Measurements from ENCODE around the gene PSEN1.

PSEN1 gene

DNA sequence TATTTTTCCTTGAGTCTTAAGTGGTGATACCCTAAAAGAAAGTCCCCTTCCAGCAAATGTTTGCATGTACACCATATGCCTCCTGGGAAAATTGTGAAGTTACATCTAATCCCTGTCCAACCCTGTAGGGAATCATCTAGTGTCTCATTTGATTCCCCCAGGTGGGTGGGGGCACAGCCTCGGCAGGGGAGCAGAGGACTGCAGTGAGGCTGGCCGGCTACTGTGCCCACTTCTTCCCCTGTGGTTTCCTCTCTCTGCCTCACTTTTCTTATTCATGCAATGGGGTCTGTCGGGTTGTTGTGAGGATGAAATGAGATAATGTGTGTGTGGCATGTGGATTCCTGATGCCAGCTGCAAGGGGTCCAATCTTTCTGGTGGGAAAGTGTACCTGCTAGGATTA, 107.0 kb downstream of the PSEN1 start:
- TF ChIP-seq, protein P1, sequence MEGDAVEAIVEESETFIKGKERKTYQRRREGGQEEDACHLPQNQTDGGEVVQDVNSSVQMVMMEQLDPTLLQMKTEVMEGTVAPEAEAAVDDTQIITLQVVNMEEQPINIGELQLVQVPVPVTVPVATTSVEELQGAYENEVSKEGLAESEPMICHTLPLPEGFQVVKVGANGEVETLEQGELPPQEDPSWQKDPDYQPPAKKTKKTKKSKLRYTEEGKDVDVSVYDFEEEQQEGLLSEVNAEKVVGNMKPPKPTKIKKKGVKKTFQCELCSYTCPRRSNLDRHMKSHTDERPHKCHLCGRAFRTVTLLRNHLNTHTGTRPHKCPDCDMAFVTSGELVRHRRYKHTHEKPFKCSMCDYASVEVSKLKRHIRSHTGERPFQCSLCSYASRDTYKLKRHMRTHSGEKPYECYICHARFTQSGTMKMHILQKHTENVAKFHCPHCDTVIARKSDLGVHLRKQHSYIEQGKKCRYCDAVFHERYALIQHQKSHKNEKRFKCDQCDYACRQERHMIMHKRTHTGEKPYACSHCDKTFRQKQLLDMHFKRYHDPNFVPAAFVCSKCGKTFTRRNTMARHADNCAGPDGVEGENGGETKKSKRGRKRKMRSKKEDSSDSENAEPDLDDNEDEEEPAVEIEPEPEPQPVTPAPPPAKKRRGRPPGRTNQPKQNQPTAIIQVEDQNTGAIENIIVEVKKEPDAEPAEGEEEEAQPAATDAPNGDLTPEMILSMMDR (conservative IDR thresholded peaks at IDR 0.05; ENCODE audit: low read depth), result no peak
- CTCF ChIA-PET, result no interaction called here

DNA sequence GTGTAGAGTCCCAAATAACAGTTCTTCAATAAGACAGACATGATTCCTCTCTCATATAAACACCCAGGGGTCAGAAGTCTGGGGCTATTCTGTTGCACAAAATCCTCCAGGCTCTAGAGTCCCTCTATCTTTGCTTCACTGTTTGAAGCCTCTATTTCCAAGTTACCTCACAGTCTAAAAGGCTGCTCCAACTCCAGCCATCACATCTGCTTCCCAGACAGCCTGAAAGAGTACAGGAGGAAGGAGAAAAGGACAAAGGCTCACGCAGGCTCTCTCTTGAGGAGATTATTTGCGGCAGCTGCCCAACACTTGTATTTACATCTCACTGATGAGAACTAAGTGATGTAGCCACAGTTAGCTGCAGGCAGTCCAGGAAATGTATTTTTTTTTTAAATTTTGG, 107.4 kb downstream of the PSEN1 start:
- ChIA-PET CTCF (no interaction called here), POLR2A (ENCODE audit: low non-redundant PET) (no interaction called here)
- TF ChIP-seq, protein P1 (conservative IDR thresholded peaks at IDR 0.05; ENCODE audit: low read depth), result no peak
- H3K27ac ChIP-seq, result no peak overlapping the region
- DNase-seq (ENCODE audit: low spot score), result no peak

More for the DNA sequence above, 107.0 kb downstream of the PSEN1 start:
- POLR2A ChIA-PET (ENCODE audit: low non-redundant PET), result no interaction called here
- no peak overlapping the region for H3K27ac ChIP-seq
- no peak for DNase-seq (ENCODE audit: low spot score)

DNA sequence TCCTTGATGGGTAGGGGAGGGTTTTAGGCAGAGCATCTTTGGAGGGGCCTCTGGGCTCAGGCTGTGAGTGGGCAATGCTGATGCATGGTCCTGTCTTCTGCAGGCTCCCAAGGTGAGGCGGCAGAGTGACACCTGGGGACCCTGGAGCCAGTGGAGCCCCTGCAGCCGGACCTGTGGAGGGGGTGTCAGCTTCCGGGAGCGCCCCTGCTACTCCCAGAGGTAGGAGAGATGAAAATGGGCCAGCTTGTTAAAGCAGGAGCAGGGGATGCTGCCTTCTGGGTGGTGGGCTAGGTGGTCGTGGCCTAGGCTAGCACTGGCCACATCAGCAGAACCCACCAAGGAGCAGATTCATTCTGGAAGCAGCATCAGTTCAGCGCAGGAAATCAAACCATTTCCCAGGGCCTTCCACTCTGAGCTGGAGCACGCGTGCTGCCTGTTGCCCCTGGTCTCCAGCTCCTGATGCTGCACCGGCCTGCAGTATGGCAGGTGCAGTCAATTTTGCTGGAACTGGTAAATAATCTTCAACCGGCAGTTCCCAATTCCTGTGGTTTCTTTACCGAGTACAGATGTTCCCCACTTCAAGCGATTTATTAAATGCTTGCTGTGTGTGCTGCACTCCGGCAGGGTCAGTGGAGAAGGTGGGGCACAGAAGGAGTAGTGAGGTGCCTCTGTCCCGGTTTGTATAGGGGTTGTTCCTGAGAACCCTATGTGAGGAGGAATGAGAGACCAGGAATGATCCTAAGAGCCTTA, 108.4 kb downstream of the PSEN1 start:
- no peak for DNase-seq (ENCODE audit: low spot score)
- CTCF ChIA-PET, result no interaction called here
- POLR2A ChIA-PET (ENCODE audit: low non-redundant PET), result no interaction called here
- H3K27ac ChIP-seq, result no peak overlapping the region
- TF ChIP-seq, protein P1 (conservative IDR thresholded peaks at IDR 0.05; ENCODE audit: low read depth), result no peak

DNA sequence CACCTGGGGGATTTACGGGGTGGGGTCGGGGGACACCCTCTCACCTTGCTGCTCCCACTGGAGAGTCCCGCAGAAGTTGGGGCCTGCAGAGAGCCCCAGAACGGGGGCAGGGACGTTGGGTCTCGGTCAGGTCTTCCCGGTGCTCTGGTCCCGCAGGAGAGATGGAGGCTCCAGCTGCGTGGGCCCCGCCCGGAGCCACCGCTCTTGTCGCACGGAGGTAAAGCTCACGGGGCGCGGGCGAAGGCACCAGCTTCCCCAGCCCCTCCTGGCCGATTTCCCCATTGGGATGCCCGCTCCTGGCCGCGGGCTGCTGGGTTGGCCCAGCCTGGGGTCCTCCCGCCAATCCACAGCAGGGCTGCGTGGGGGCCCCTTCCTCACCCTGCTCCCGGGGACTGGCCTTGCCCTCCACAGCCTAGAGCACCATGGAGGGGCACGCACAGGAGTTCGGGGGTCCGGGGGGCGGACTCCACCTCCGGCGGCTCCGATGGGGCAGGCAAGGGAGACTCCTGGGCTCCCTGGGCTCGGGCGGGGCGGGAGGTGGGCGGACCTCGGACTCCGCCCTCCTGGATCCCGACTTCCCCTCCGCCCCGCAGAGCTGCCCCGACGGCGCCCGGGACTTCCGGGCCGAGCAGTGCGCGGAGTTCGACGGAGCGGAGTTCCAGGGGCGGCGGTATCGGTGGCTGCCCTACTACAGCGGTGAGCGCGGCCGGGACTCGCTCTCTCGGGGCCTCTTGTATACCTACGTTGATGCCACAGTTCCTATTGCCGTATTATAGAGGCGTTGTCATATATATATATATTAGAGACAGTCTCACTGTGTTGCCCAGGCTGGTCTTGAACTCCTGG, 109.4 kb downstream of the PSEN1 start:
- H3K27ac ChIP-seq, result no peak overlapping the region
- TF ChIP-seq, protein P1 (conservative IDR thresholded peaks at IDR 0.05; ENCODE audit: low read depth), result no peak
- peak; percentile 51 for DNase-seq (ENCODE audit: low spot score)
- POLR2A ChIA-PET (ENCODE audit: low non-redundant PET), result no interaction called here
- CTCF ChIA-PET, result interaction anchor here (0.5 kb wide), 1 partner anchor 265 kb away, joined by 3 read pairs; no protein-coding TSS in a partner anchor

DNA sequence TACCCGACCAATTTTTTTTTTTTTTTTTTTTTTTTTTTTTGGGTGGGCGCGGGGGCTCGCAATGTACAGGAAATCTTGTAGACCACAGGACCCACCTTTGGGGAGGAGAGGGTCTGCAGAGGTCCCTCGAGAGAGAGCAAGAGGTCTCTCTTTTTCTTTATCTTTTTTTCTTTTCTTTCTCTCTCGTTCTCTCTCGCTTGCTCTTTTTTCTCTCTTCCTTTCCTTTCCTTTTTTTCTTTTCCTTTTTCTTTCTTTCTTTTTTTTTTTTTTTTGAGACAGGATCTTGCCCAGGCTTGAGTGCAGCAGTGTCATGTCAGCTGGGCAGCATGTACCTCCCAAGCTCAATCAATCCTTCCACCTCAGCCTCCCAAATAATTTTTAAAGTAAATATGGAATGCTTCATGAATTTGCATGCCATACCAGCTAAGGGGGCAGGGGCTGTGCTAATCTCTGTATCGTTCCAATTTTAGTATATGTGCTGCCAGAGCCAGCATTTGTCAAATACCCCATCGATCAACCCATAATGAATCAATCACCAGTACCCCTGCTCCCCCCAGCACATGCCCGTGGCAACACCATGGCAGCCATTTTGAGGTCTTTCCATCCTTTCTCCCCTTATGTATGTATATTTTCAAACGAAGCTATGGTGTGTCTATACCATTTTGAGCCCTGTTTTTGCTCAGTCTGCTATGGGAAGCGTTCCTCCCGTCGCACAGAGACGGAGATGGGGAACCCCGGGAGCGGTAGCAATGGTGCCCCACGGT, 110.3 kb downstream of the PSEN1 start:
- DNase-seq (ENCODE audit: low spot score), result no peak
- H3K27ac ChIP-seq, result no peak overlapping the region
- TF ChIP-seq, protein P1 (conservative IDR thresholded peaks at IDR 0.05; ENCODE audit: low read depth), result no peak
- ChIA-PET CTCF (interaction anchor here (0.6 kb wide), 1 partner anchor 196 kb away, joined by 3 read pairs; no protein-coding TSS in a partner anchor), POLR2A (ENCODE audit: low non-redundant PET) (interaction anchor here (0.6 kb wide), 1 partner anchor 111 kb away, joined by 5 read pairs; no protein-coding TSS in a partner anchor)
